Measurements from ENCODE around the gene PAFAH1B2. TPM values are rescaled to one million over a fixed set of nuclear protein-coding genes. Genes with fewer than 3 reads are reported as not detected.

PAFAH1B2 gene
- total RNA-seq, 1 donor from 2014 or later = 78.7 TPM

- Mint-ChIP-seq H3K9me3 (no peaks in the 10 kb centered on the region), H3K27ac (no peak overlapping the region), H3K4me3 (no peak overlapping the region), H3K4me1 (peaks cover 2% of the 10 kb centered on the region), H3K36me3 (ENCODE audit: low read depth) (peaks cover 90% of the 10 kb centered on the region), H3K27me3 (no peaks in the 10 kb centered on the region)
- no peak for DNase-seq
- TF ChIP-seq CTCF (IDR thresholded peaks at IDR 0.05) = no peak
- no peak for ATAC-seq (ENCODE audit: low read depth)
- ChIA-PET POLR2A (interaction anchor here (0.6 to 1.5 kb wide), 7 partner anchors 10 to 303 kb away, joined by 3 to 5 read pairs (median 3); partner anchors contain the start of genes PAFAH1B2 and SIDT2), CTCF (interaction anchor here (0.7 to 1.4 kb wide), 3 partner anchors 9 to 115 kb away, joined by 4 read pairs; no protein-coding TSS in a partner anchor)
- intact Hi-C loops (cut with micrococcal nuclease) = no loop called here
Observed at GRCh38 chr11:117220999-117221774, 77.1 kb downstream of the PAFAH1B2 start.

DNA sequence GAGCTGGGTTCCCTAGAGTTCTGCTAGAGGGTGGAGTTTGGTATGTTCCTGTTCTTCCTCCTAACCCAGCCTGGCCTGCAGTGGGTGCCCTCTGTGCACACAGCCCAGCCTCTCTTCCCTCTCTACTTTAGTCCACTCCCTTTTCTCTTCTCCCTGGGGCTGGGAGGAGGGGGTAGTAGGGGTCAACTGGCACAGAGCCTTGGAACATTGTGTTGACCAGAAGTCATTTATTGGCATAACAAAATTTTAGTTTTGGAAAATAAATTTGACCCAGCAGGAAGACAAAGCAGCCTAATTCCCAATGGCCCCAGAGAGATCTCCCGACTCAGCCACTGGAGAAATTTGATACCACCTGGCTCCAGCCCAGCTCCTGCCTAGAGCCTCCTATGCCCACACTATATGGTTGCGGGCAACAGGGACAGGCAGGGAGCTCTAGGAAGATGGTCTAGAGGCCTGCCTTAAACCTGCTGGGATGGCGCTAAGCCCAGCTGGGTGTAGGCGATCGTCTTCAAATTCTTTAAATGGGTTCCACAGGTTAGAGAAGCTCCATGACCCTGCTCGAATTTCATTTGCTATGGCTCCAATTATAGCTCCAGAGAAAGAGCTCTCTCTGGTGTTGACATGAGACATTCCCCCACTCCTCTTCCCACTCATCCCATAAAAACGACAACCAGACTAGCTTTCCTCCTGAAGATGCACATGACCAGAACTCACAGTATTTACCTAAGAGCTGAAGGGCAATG is 77.9 kb downstream of the PAFAH1B2 start:
- TF ChIP-seq CTCF (IDR thresholded peaks at IDR 0.05) = no peak
- DNase-seq (no peak), ATAC-seq (ENCODE audit: low read depth) (no peak)
- ChIA-PET POLR2A (interaction anchor here (0.6 to 1.4 kb wide), 3 partner anchors 25 to 65 kb away, joined by 3 read pairs; no protein-coding TSS in a partner anchor), CTCF (interaction anchor here (0.7 to 1.4 kb wide), 3 partner anchors 9 to 116 kb away, joined by 4 read pairs; no protein-coding TSS in a partner anchor)
- H3K4me1 Mint-ChIP-seq = peaks cover 9% of the 10 kb centered on the region
- intact Hi-C loops (cut with micrococcal nuclease) = no loop called here
- no peaks in the 10 kb centered on the region for H3K27me3 Mint-ChIP-seq
- H3K9me3 Mint-ChIP-seq = no peaks in the 10 kb centered on the region
- no peak overlapping the region for H3K4me3 Mint-ChIP-seq
- H3K27ac Mint-ChIP-seq = no peak overlapping the region
- H3K36me3 Mint-ChIP-seq (ENCODE audit: low read depth) = peaks cover 90% of the 10 kb centered on the region

- ATAC-seq (ENCODE audit: low read depth) (no peak), DNase-seq (no peak)
- ChIA-PET POLR2A (interaction anchor here (1.3 to 1.8 kb wide), 2 partner anchors 34 to 43 kb away, joined by 4 read pairs; no protein-coding TSS in a partner anchor), CTCF (interaction anchor here (1.4 kb wide), 2 partner anchors 7 to 43 kb away, joined by 4 read pairs; no protein-coding TSS in a partner anchor)
- Mint-ChIP-seq H3K27me3 (no peaks in the 10 kb centered on the region), H3K36me3 (ENCODE audit: low read depth) (peaks cover 90% of the 10 kb centered on the region), H3K4me1 (peaks cover 15% of the 10 kb centered on the region), H3K4me3 (no peak overlapping the region), H3K27ac (no peak overlapping the region), H3K9me3 (no peaks in the 10 kb centered on the region)
- intact Hi-C loops (cut with micrococcal nuclease) = no loop called here
- TF ChIP-seq CTCF (IDR thresholded peaks at IDR 0.05) = no peak
Observed at GRCh38 chr11:117222991-117223740, 79.1 kb downstream of the PAFAH1B2 start.

DNA sequence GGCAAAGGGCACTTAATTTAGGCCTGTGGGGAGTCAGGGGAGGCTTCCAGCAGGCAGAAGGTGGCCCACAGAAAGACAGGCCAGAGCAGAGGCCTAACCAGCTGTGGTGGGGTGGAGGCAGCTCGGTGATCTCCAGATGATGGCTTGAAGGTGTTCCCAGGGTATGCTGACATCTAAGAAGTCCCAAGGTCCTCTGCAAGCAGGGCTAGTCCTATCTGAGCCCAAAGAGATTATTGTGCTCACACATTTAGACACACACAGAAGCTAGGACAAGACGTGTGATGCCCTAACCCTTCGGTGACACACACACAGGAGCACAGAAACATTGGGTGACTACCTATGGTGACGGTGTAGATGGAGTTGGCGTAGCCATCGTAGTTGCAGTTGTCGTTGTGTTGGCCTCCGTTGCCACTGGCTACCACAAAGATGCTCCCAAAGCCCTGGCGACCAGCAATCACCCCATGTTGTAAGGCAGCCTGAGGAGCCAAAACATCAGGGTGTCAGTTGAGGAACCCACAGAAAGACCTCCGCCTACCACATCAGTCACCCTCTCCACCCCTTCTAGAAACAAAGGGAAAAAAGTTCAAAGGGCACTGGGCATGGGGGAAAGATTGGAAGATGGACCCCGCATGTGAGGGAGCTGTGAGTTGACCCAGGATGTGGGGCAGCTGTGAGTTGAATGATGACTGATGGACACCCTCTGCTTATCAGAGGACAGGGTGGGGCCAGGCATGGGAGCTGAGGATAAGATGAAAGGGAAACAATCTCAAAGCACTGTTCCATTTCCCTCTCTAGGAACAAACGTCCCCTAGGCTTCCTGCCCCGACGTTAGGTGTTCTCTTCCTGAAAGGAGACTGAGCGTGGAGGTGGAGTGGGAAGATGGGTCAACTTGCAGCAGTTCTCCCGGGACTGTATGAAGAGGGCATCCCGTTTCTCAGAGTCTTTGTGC is 79.9 kb downstream of the PAFAH1B2 start:
- H3K9me3 Mint-ChIP-seq = no peaks in the 10 kb centered on the region
- TF ChIP-seq CTCF (IDR thresholded peaks at IDR 0.05) = no peak
- H3K36me3 Mint-ChIP-seq (ENCODE audit: low read depth) = peaks cover 89% of the 10 kb centered on the region
- ChIA-PET CTCF (no interaction called here), POLR2A (interaction anchor here (1.3 to 1.8 kb wide), 2 partner anchors 35 to 44 kb away, joined by 4 read pairs; no protein-coding TSS in a partner anchor)
- H3K4me3 Mint-ChIP-seq = no peak overlapping the region
- intact Hi-C loops (cut with micrococcal nuclease) = no loop called here
- no peak for DNase-seq
- H3K27me3 Mint-ChIP-seq = no peaks in the 10 kb centered on the region
- H3K4me1 Mint-ChIP-seq = peaks cover 20% of the 10 kb centered on the region
- no peak for ATAC-seq (ENCODE audit: low read depth)
- no peak overlapping the region for H3K27ac Mint-ChIP-seq

All from activated B cell treated with CpG ODN at 0.5 μM for 24 hours (primary cell).